Caco-2 (cell line): ENCODE results near the gene ZC3HAV1L. TPM values are rescaled to one million over a fixed set of nuclear protein-coding genes. Genes with fewer than 3 reads are reported as not detected.

Experiments
- BruUV-seq: library from RNA; stranded (reverse); fragments of 400-500 nt; replicated peaks from 2 replicates; lab custom pipeline; 2021; lab: Mats Ljungman, UMichigan
- CTCF ChIA-PET: fragments of 300-600 bp; sonication (Branson Sonifier 250); formaldehyde crosslinking; loops from one replicate; lab custom pipeline; 2022; ENCODE audit warnings: antibody characterized with exemption; lab: Charles Lee
- POLR2A ChIA-PET: fragments of 300-600 bp; sonication (Branson Sonifier 250); formaldehyde crosslinking; loops from one replicate; lab custom pipeline; 2022; ENCODE audit warnings: antibody characterized with exemption; lab: Charles Lee
- DNase-seq, 2 experiments: peaks; one replicate each; pipeline versions ENCODE4 v3.0.0 to v3.0.0-alpha.2; 2020 to 2022
- H3K27me3 ChIP-seq: replicated peaks from 2 replicates; pipeline ENCODE4 v1.6.0; 2011; ENCODE audit warnings: low read length; ENCODE audit not compliant: control insufficient read depth, insufficient read depth
- H3K36me3 ChIP-seq: 2 replicates; pipeline ENCODE4 v1.5.1; 2011; ENCODE audit warnings: low read length; ENCODE audit not compliant: control insufficient read depth, insufficient read depth
- H3K4me1 ChIP-seq: fragments of 250-450 bp; sonication (Bioruptor Pico); 2 replicates; pipeline ENCODE4 v1.5.1; 2020; ENCODE audit warnings: mild to moderate bottlenecking
- H3K4me3 ChIP-seq: 2 replicates; pipeline ENCODE4 v1.5.1; 2011; ENCODE audit warnings: low read depth, mild to moderate bottlenecking, control low read depth, low read length
- H3K9me3 ChIP-seq: fragments of 250-450 bp; sonication (Bioruptor Pico); 2 replicates; pipeline ENCODE4 v1.5.1; 2020; ENCODE audit warnings: mild to moderate bottlenecking, moderate library complexity
- H3K27ac Mint-ChIP-seq: one replicate; pipeline ENCODE4 v1.8.0; 2022; ENCODE audit warnings: mixed read lengths; ENCODE audit not compliant: unreplicated experiment
- H3K27me3 Mint-ChIP-seq: one replicate; pipeline ENCODE4 v1.8.0; 2022; ENCODE audit warnings: mixed read lengths; ENCODE audit not compliant: insufficient read depth, unreplicated experiment
- H3K36me3 Mint-ChIP-seq: one replicate; pipeline ENCODE4 v1.8.0; 2022; ENCODE audit warnings: mild to moderate bottlenecking, mixed read lengths; ENCODE audit not compliant: insufficient read depth, unreplicated experiment
- H3K4me1 Mint-ChIP-seq: one replicate; pipeline ENCODE4 v1.8.0; 2022; ENCODE audit warnings: low read depth, mixed read lengths; ENCODE audit not compliant: unreplicated experiment
- H3K4me3 Mint-ChIP-seq: one replicate; pipeline ENCODE4 v1.8.0; 2022; ENCODE audit warnings: mild to moderate bottlenecking, moderate library complexity, mixed read lengths; ENCODE audit not compliant: unreplicated experiment
- H3K9me3 Mint-ChIP-seq: one replicate; pipeline ENCODE4 v1.8.0; 2022; ENCODE audit warnings: mixed read lengths; ENCODE audit not compliant: unreplicated experiment
- intact Hi-C: fragments of 100-400 bp; cut with micrococcal nuclease; formaldehyde crosslinking; loops from one replicate; pipeline ENCODE4 v1.10.0; 2022; ENCODE audit not compliant: unreplicated experiment
- total RNA-seq: library from RNA; stranded (reverse); gene quantifications from 2 replicates; pipeline ENCODE4 v1.2.3, GENCODE V29; 2022
- TF ChIP-seq, protein P1 (sequence below), 2 experiments: fragments of 200-600 bp in 1 of 2; IDR thresholded peaks; 1 replicate in 1 of 2; 2 replicates in 1 of 2; pipeline versions ENCODE4 v1.5.1 to v1.8.0; 2011 to 2022; ENCODE audit warnings: antibody characterized with exemption in 1 of 2, control low read depth in 1 of 2, inconsistent platforms in 1 of 2, low read depth in 1 of 2, low read length in 1 of 2, mild to moderate bottlenecking in 1 of 2, moderate library complexity in 1 of 2; ENCODE audit not compliant: insufficient read depth in 1 of 2, severe bottlenecking in 1 of 2, unreplicated experiment in 1 of 2

ZC3HAV1L gene
- total RNA-seq, 1 experiment from 2014 or later: 24.6 TPM

- H3K4me3 ChIP-seq: no peak overlapping the region
- ChIA-PET POLR2A (no interaction called here), CTCF (no interaction called here)
- H3K27me3 ChIP-seq: no peaks in the 10 kb centered on the region
- Mint-ChIP-seq H3K27me3 (no peaks in the 10 kb centered on the region), H3K4me1 (no peaks in the 10 kb centered on the region), H3K36me3 (no peaks in the 10 kb centered on the region), H3K4me3 (no peak overlapping the region), H3K27ac (no peak overlapping the region), H3K9me3 (peaks cover 9% of the 10 kb centered on the region)
- intact Hi-C loops: no loop called here
- H3K36me3 ChIP-seq: no peaks in the 10 kb centered on the region
- no peak for DNase-seq
- 0 out of 2 replicates have a peak, but pooled peaks cover under 1% of the 10 kb centered on the region for H3K4me1 ChIP-seq
- no peaks in the 10 kb centered on the region for H3K9me3 ChIP-seq
- TF ChIP-seq, protein P1, sequence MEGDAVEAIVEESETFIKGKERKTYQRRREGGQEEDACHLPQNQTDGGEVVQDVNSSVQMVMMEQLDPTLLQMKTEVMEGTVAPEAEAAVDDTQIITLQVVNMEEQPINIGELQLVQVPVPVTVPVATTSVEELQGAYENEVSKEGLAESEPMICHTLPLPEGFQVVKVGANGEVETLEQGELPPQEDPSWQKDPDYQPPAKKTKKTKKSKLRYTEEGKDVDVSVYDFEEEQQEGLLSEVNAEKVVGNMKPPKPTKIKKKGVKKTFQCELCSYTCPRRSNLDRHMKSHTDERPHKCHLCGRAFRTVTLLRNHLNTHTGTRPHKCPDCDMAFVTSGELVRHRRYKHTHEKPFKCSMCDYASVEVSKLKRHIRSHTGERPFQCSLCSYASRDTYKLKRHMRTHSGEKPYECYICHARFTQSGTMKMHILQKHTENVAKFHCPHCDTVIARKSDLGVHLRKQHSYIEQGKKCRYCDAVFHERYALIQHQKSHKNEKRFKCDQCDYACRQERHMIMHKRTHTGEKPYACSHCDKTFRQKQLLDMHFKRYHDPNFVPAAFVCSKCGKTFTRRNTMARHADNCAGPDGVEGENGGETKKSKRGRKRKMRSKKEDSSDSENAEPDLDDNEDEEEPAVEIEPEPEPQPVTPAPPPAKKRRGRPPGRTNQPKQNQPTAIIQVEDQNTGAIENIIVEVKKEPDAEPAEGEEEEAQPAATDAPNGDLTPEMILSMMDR (IDR thresholded peaks at IDR 0.05; ENCODE audit: insufficient read depth in 1 of 2, low read depth in 1 of 2, low read length in 1 of 2, severe bottlenecking in 1 of 2, unreplicated experiment in 1 of 2): no peak
- no TSS peak for BruUV-seq
Observed at GRCh38 chr7:138992052-138992531, 43.8 kb downstream of the ZC3HAV1L start.

DNA sequence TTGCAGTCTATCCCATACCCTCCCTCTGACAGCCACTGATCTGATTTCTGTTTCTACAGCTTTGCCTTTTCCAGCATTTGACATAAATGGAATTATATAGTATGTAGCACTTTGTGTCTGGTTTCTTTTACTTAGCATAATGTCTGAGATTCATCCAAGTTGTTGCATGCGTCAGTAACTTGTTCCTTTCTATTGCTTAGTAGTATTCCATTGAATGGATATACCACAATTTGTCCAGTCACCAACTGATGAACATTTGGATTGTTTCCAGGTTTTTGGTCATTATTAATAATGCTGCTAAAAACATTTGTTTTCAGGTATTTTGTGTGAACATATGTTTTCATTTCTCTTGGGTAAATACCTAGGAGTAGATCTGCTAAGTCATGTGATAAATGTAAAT, 48.2 kb downstream of the ZC3HAV1L start:
- no peaks in the 10 kb centered on the region for H3K36me3 Mint-ChIP-seq
- H3K27me3 ChIP-seq: no peaks in the 10 kb centered on the region
- intact Hi-C loops: no loop called here
- TF ChIP-seq, protein P1 (IDR thresholded peaks at IDR 0.05; ENCODE audit: insufficient read depth in 1 of 2, low read depth in 1 of 2, low read length in 1 of 2, severe bottlenecking in 1 of 2, unreplicated experiment in 1 of 2): no peak
- H3K4me1 Mint-ChIP-seq: peaks cover 9% of the 10 kb centered on the region
- 0 out of 2 replicates have a peak, but pooled peaks cover 3% of the 10 kb centered on the region for H3K4me1 ChIP-seq
- DNase-seq: no peak
- POLR2A ChIA-PET: no interaction called here
- CTCF ChIA-PET: no interaction called here
- H3K4me3 Mint-ChIP-seq: no peak overlapping the region
- no peaks in the 10 kb centered on the region for H3K27me3 Mint-ChIP-seq
- no peaks in the 10 kb centered on the region for H3K9me3 ChIP-seq
- no TSS peak for BruUV-seq
- no peak overlapping the region for H3K4me3 ChIP-seq
- no peak overlapping the region for H3K27ac Mint-ChIP-seq
- H3K9me3 Mint-ChIP-seq: peaks cover 9% of the 10 kb centered on the region
- no peaks in the 10 kb centered on the region for H3K36me3 ChIP-seq

DNA sequence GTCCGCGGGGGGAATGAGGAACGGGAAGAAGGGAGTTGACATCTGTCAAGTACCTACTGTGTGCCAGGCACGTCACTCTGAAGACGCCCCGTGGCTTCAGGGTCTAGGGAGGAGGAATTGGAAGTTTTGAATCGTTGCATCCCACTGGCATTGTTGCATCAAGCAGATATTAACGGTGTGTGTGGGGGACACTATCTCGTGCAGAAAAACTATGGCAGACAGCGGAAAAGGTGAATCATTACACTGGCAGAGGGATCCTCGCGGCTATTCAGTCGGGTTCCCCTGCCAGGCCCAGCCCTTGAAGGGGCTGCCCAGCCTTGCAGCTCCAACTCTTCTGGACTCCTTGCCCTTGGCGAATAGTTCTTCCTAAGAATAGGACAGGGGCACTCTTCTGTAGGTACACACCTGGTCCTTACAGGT, 53.6 kb downstream of the ZC3HAV1L start:
- DNase-seq: no peak
- H3K27ac Mint-ChIP-seq: peak overlapping the region; percentile 58
- no peaks in the 10 kb centered on the region for H3K27me3 Mint-ChIP-seq
- peaks cover 4% of the 10 kb centered on the region for H3K36me3 Mint-ChIP-seq
- no peaks in the 10 kb centered on the region for H3K9me3 Mint-ChIP-seq
- TF ChIP-seq, protein P1 (IDR thresholded peaks at IDR 0.05; ENCODE audit: insufficient read depth in 1 of 2, low read depth in 1 of 2, low read length in 1 of 2, severe bottlenecking in 1 of 2, unreplicated experiment in 1 of 2): no peak
- Histone ChIP-seq H3K36me3 (0 out of 2 replicates have a peak, but pooled peaks cover 1% of the 10 kb centered on the region), H3K4me3 (peak overlapping the region; percentile 60), H3K9me3 (no peaks in the 10 kb centered on the region), H3K27me3 (no peaks in the 10 kb centered on the region), H3K4me1 (peaks cover 21% of the 10 kb centered on the region)
- intact Hi-C loops: no loop called here
- H3K4me3 Mint-ChIP-seq: peak overlapping the region; percentile 69
- ChIA-PET CTCF (interaction anchor here (0.7 to 1.0 kb wide), 2 partner anchors 93 to 151 kb away, joined by 3 to 4 read pairs; a partner anchor contains a TSS), POLR2A (no interaction called here)
- H3K4me1 Mint-ChIP-seq: peaks cover 27% of the 10 kb centered on the region
- TSS peak; percentile 52 for BruUV-seq
